ENCODE results near the gene WNT3A. TPM values are rescaled to one million over a fixed set of nuclear protein-coding genes. Genes with fewer than 3 reads are reported as not detected.

WNT3A gene
- polyA plus RNA-seq, 1 experiment, result not detected

- CTCF ChIA-PET, result no interaction called here
- DNase-seq (ENCODE audit: low read depth), result no peak
- Histone ChIP-seq H3K36me3 (ENCODE audit: control insufficient read depth, insufficient read depth, low read length) (no peaks in the 10 kb centered on the region), H3K27me3 (ENCODE audit: control insufficient read depth, insufficient read depth, low read length) (peaks cover 19% of the 10 kb centered on the region), H3K4me3 (ENCODE audit: low read depth, low read length) (no peak overlapping the region)
- POLR2A ChIA-PET, result no interaction called here
- TF ChIP-seq CTCF (IDR thresholded peaks at IDR 0.05; ENCODE audit: insufficient read depth, low read depth, low read length), result no peak
Observed at GRCh38 chr1:228058949-228059633, 52.3 kb downstream of the WNT3A start.

- POLR2A ChIA-PET, result no interaction called here
- TF ChIP-seq CTCF (IDR thresholded peaks at IDR 0.05; ENCODE audit: insufficient read depth, low read depth, low read length), result no peak
- Histone ChIP-seq H3K36me3 (ENCODE audit: control insufficient read depth, insufficient read depth, low read length) (no peaks in the 10 kb centered on the region), H3K4me3 (ENCODE audit: low read depth, low read length) (peak overlapping the region; percentile 22; the same call in 1 of the 2 replicates), H3K27me3 (ENCODE audit: control insufficient read depth, insufficient read depth, low read length) (peaks cover 19% of the 10 kb centered on the region)
- no peak for DNase-seq (ENCODE audit: low read depth)
- CTCF ChIA-PET, result no interaction called here
Observed at GRCh38 chr1:228059634-228060457, 53.0 kb downstream of the WNT3A start.

DNA sequence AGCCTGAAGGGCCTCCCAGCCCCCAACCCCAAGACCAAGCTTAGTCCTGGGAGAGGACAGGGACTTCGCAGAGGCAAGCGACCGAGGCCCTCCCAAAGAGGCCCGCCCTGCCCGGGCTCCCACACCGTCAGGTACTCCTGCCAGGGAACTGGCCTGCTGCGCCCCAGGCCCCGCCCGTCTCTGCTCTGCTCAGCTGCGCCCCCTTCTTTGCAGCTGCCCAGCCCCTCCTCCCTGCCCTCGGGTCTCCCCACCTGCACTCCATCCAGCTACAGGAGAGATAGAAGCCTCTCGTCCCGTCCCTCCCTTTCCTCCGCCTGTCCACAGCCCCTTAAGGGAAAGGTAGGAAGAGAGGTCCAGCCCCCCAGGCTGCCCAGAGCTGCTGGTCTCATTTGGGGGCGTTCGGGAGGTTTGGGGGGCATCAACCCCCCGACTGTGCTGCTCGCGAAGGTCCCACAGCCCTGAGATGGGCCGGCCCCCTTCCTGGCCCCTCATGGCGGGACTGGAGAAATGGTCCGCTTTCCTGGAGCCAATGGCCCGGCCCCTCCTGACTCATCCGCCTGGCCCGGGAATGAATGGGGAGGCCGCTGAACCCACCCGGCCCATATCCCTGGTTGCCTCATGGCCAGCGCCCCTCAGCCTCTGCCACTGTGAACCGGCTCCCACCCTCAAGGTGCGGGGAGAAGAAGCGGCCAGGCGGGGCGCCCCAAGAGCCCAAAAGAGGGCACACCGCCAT lies 53.8 kb downstream of the WNT3A start:
- CTCF ChIA-PET, result interaction anchor here (1.4 kb wide), 1 partner anchor 61 kb away, joined by 5 read pairs; no protein-coding TSS in a partner anchor
- H3K4me3 ChIP-seq (ENCODE audit: low read depth, low read length), result peak overlapping the region; percentile 22; the same call in 1 of the 2 replicates
- POLR2A ChIA-PET, result no interaction called here
- peaks cover 19% of the 10 kb centered on the region for H3K27me3 ChIP-seq (ENCODE audit: control insufficient read depth, insufficient read depth, low read length)
- H3K36me3 ChIP-seq (ENCODE audit: control insufficient read depth, insufficient read depth, low read length), result no peaks in the 10 kb centered on the region
- no peak for DNase-seq (ENCODE audit: low read depth)
- TF ChIP-seq CTCF (IDR thresholded peaks at IDR 0.05; ENCODE audit: insufficient read depth, low read depth, low read length), result 0 out of 2 replicates have a peak, but pooled peaks have one; percentile 12

GRCh38 chr1:228061411-228062084 lies 54.8 kb downstream of the WNT3A start:
- CTCF ChIA-PET, result interaction anchor here (1.4 kb wide), 1 partner anchor 62 kb away, joined by 5 read pairs; no protein-coding TSS in a partner anchor
- TF ChIP-seq CTCF (IDR thresholded peaks at IDR 0.05; ENCODE audit: insufficient read depth, low read depth, low read length), result no peak
- POLR2A ChIA-PET, result no interaction called here
- peaks cover 22% of the 10 kb centered on the region for H3K27me3 ChIP-seq (ENCODE audit: control insufficient read depth, insufficient read depth, low read length)
- H3K4me3 ChIP-seq (ENCODE audit: low read depth, low read length), result no peak overlapping the region
- H3K36me3 ChIP-seq (ENCODE audit: control insufficient read depth, insufficient read depth, low read length), result no peaks in the 10 kb centered on the region
- DNase-seq (ENCODE audit: low read depth), result no peak

All from BJ (cell line).